Measurements from ENCODE around the gene POLR1B.
"Not testable (repeated sequence)": the region's sequence is repeated elsewhere in the genome, so short reads cannot be mapped to it uniquely, and the experiment has no call there.

POLR1B gene

GRCh38 chr2:112523291-112523777 is 18.9 kb upstream of the POLR1B start:
- H3K4ac ChIP-seq (ENCODE audit: low read length) = no peak overlapping the region
- WGBS, 2 donors (ENCODE audit: extremely low coverage in 2 of 2, insufficient read length in 2 of 2, insufficient replicate concordance in 1 of 2) = no CpG with 5 or more reads among the region's 3 CpGs
- H2AK5ac ChIP-seq (ENCODE audit: low read depth, low read length) = no peak overlapping the region
- no peak overlapping the region for H4K8ac ChIP-seq (ENCODE audit: low read depth, low read length)
- peaks cover 0 to 3% of the 10 kb centered on the region in 2 donors for H3K9me3 ChIP-seq (replicated peaks in 1 of 2; ENCODE audit: control insufficient read depth in 2 of 2, insufficient read depth in 1 of 2, low read depth in 1 of 2, low read length in 2 of 2)
- no peaks in the 10 kb centered on the region for H3K4me1 ChIP-seq (ENCODE audit: control insufficient read depth in 2 of 2, insufficient read depth in 1 of 2, low read depth in 1 of 2, low read length in 2 of 2)
- no peak for DNase-seq (ENCODE audit: low spot score)
- peaks cover 27 to 57% of the 10 kb centered on the region in 2 donors for H3K36me3 ChIP-seq (replicated peaks in 1 of 2; ENCODE audit: control insufficient read depth in 2 of 2, insufficient read depth in 2 of 2, low read length in 2 of 2)
- no peaks in the 10 kb centered on the region for H3K27me3 ChIP-seq (ENCODE audit: control insufficient read depth in 3 of 3, insufficient read depth in 3 of 3, low read depth in 1 of 3, low read length in 3 of 3)
- no peak overlapping the region for H2BK5ac ChIP-seq (ENCODE audit: low read length)
- H3K23ac ChIP-seq (ENCODE audit: low read depth, low read length, poor library complexity) = no peak overlapping the region
- H3K14ac ChIP-seq (ENCODE audit: low read length) = no peak overlapping the region
- no peak overlapping the region for H3K18ac ChIP-seq (ENCODE audit: low read length)
- H2BK12ac ChIP-seq (ENCODE audit: low read length) = no peak overlapping the region
- H3K4me3 ChIP-seq (ENCODE audit: low read length in 2 of 2) = no peak overlapping the region
- H2BK120ac ChIP-seq (ENCODE audit: low read depth, low read length) = no peak overlapping the region
- H3K27ac ChIP-seq (replicated peaks; ENCODE audit: low read length) = no peak overlapping the region
- H2BK15ac ChIP-seq (ENCODE audit: low read length) = no peak overlapping the region
- H4K91ac ChIP-seq (ENCODE audit: low read depth, low read length, poor library complexity) = no peak overlapping the region
- no peak overlapping the region for H3K4me2 ChIP-seq (ENCODE audit: insufficient read depth, low read length, poor library complexity, severe bottlenecking)
- H3K79me1 ChIP-seq (ENCODE audit: low read depth, low read length) = no peaks in the 10 kb centered on the region
- H3K9ac ChIP-seq (ENCODE audit: low read depth, low read length, poor library complexity) = no peak overlapping the region
- H2AFZ ChIP-seq (ENCODE audit: low read length) = no peak overlapping the region

DNA sequence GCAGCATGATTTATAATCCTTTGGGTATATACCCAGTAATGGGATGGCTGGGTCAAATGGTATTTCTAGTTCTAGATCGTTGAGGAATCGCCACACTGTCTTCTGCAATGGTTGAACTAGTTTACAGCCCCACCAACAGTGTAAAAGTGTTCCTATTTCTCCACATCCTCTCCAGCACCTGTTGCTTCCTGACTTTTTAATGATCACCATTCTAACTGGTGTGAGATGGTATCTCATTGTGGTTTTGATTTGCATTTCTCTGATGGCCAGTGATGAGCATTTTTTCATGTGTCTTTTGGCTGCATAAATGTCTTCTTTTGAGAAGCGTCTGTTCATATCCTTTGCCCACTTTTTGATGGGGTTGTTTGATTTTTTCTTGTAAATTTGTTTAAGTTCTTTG is 18.0 kb upstream of the POLR1B start:
- H2AFZ ChIP-seq (ENCODE audit: low read length); H4K8ac ChIP-seq (ENCODE audit: low read depth, low read length); H3K27me3 ChIP-seq (ENCODE audit: control insufficient read depth in 3 of 3, insufficient read depth in 3 of 3, low read depth in 1 of 3, low read length in 3 of 3); H3K14ac ChIP-seq (ENCODE audit: low read length); H4K91ac ChIP-seq (ENCODE audit: low read depth, low read length, poor library complexity); H3K4me2 ChIP-seq (ENCODE audit: insufficient read depth, low read length, poor library complexity, severe bottlenecking); H3K27ac ChIP-seq (replicated peaks; ENCODE audit: low read length); H2BK15ac ChIP-seq (ENCODE audit: low read length); H2BK120ac ChIP-seq (ENCODE audit: low read depth, low read length); DNase-seq (ENCODE audit: low spot score); H2BK5ac ChIP-seq (ENCODE audit: low read length); H3K4me3 ChIP-seq (ENCODE audit: low read length in 2 of 2); H3K4me1 ChIP-seq (ENCODE audit: control insufficient read depth in 2 of 2, insufficient read depth in 1 of 2, low read depth in 1 of 2, low read length in 2 of 2); H3K23ac ChIP-seq (ENCODE audit: low read depth, low read length, poor library complexity); H3K79me1 ChIP-seq (ENCODE audit: low read depth, low read length); H3K9me3 ChIP-seq (replicated peaks in 1 of 2; ENCODE audit: control insufficient read depth in 2 of 2, insufficient read depth in 1 of 2, low read depth in 1 of 2, low read length in 2 of 2); H3K9ac ChIP-seq (ENCODE audit: low read depth, low read length, poor library complexity); H2BK12ac ChIP-seq (ENCODE audit: low read length); H3K18ac ChIP-seq (ENCODE audit: low read length); H2AK5ac ChIP-seq (ENCODE audit: low read depth, low read length); H3K4ac ChIP-seq (ENCODE audit: low read length): not testable (repeated sequence)
- no CpG with 5 or more reads among the region's 3 CpGs for WGBS, 2 donors (ENCODE audit: extremely low coverage in 2 of 2, insufficient read length in 2 of 2, insufficient replicate concordance in 1 of 2)
- peaks cover 34 to 57% of the 10 kb centered on the region in 2 donors for H3K36me3 ChIP-seq (replicated peaks in 1 of 2; ENCODE audit: control insufficient read depth in 2 of 2, insufficient read depth in 2 of 2, low read length in 2 of 2)

DNA sequence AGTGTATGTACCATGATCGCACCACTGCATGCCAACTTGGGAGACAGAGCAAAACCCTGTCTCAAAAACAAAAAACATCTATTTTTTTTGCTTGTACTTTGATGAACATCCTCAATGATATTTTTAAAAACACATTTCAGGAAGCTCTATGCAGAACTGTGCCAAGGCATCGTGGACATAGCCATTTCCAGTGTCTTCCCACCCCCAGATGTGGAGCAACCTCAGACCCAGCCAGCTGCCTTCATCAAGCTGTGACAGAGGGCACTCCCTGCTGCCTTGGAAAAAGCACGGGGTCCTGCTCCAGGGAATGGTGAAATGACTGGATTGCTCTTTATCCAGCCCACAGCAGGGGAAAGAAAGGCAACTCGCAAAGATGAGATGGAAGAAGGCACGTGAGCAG is 13.7 kb upstream of the POLR1B start:
- Histone ChIP-seq H3K9me3 (replicated peaks in 1 of 2; ENCODE audit: control insufficient read depth in 2 of 2, insufficient read depth in 1 of 2, low read depth in 1 of 2, low read length in 2 of 2) (peaks cover 0 to 3% of the 10 kb centered on the region in 2 donors), H2BK5ac (ENCODE audit: low read length) (no peak overlapping the region), H4K91ac (ENCODE audit: low read depth, low read length, poor library complexity) (no peak overlapping the region), H2BK120ac (ENCODE audit: low read depth, low read length) (no peak overlapping the region), H3K9ac (ENCODE audit: low read depth, low read length, poor library complexity) (no peak overlapping the region), H2BK15ac (ENCODE audit: low read length) (no peak overlapping the region), H3K23ac (ENCODE audit: low read depth, low read length, poor library complexity) (no peak overlapping the region), H4K8ac (ENCODE audit: low read depth, low read length) (no peak overlapping the region), H3K4ac (ENCODE audit: low read length) (no peak overlapping the region), H3K4me1 (ENCODE audit: control insufficient read depth in 2 of 2, insufficient read depth in 1 of 2, low read depth in 1 of 2, low read length in 2 of 2) (peaks cover 0 to 2% of the 10 kb centered on the region in 2 donors), H2BK12ac (ENCODE audit: low read length) (no peak overlapping the region), H2AK5ac (ENCODE audit: low read depth, low read length) (no peak overlapping the region), H3K4me2 (ENCODE audit: insufficient read depth, low read length, poor library complexity, severe bottlenecking) (no peak overlapping the region), H3K18ac (ENCODE audit: low read length) (no peak overlapping the region), H3K27me3 (ENCODE audit: control insufficient read depth in 3 of 3, insufficient read depth in 3 of 3, low read depth in 1 of 3, low read length in 3 of 3) (no peaks in the 10 kb centered on the region), H2AFZ (ENCODE audit: low read length) (no peak overlapping the region), H3K27ac (replicated peaks; ENCODE audit: low read length) (no peak overlapping the region), H3K14ac (ENCODE audit: low read length) (no peak overlapping the region), H3K79me1 (ENCODE audit: low read depth, low read length) (no peaks in the 10 kb centered on the region), H3K36me3 (replicated peaks in 1 of 2; ENCODE audit: control insufficient read depth in 2 of 2, insufficient read depth in 2 of 2, low read length in 2 of 2) (peaks cover 16 to 59% of the 10 kb centered on the region in 2 donors), H3K4me3 (ENCODE audit: low read length in 2 of 2) (no peak overlapping the region)
- no CpG with 5 or more reads among the region's 5 CpGs for WGBS, 2 donors (ENCODE audit: extremely low coverage in 2 of 2, insufficient read length in 2 of 2, insufficient replicate concordance in 1 of 2)
- no peak for DNase-seq (ENCODE audit: low spot score)

DNA sequence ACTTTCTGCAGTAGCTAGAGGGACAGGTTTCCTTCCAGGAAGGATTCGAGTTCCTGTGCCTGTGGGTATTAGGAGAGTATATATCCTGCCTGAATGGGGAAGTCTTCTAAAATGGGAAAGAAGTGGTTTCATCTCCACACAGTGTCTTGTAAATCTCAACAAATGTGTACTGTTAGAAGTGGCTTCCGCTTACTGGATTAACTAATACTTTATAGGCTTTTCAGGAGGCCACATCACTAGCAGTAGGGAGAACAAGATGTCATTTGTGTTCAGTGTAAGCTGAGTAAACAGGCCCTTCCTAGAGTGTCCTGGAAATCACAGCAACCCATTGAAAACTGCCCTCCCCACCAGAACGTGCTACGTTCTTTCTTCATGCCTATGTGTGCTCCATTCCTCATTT is 12.5 kb upstream of the POLR1B start:
- no peak overlapping the region for H3K23ac ChIP-seq (ENCODE audit: low read depth, low read length, poor library complexity)
- H2BK12ac ChIP-seq (ENCODE audit: low read length) = no peak overlapping the region
- H2BK120ac ChIP-seq (ENCODE audit: low read depth, low read length) = no peak overlapping the region
- H2AFZ ChIP-seq (ENCODE audit: low read length) = no peak overlapping the region
- H3K4me1 ChIP-seq (ENCODE audit: control insufficient read depth in 2 of 2, insufficient read depth in 1 of 2, low read depth in 1 of 2, low read length in 2 of 2) = peaks cover 0 to 2% of the 10 kb centered on the region in 2 donors
- H2AK5ac ChIP-seq (ENCODE audit: low read depth, low read length) = no peak overlapping the region
- H3K4me3 ChIP-seq (ENCODE audit: low read length in 2 of 2) = no peak overlapping the region
- peaks cover 16 to 58% of the 10 kb centered on the region in 2 donors for H3K36me3 ChIP-seq (replicated peaks in 1 of 2; ENCODE audit: control insufficient read depth in 2 of 2, insufficient read depth in 2 of 2, low read length in 2 of 2)
- no peak overlapping the region for H3K9ac ChIP-seq (ENCODE audit: low read depth, low read length, poor library complexity)
- H3K4me2 ChIP-seq (ENCODE audit: insufficient read depth, low read length, poor library complexity, severe bottlenecking) = no peak overlapping the region
- H3K9me3 ChIP-seq (replicated peaks in 1 of 2; ENCODE audit: control insufficient read depth in 2 of 2, insufficient read depth in 1 of 2, low read depth in 1 of 2, low read length in 2 of 2) = no peaks in the 10 kb centered on the region
- no CpG with 5 or more reads among the region's 4 CpGs for WGBS, 2 donors (ENCODE audit: extremely low coverage in 2 of 2, insufficient read length in 2 of 2, insufficient replicate concordance in 1 of 2)
- H3K14ac ChIP-seq (ENCODE audit: low read length) = no peak overlapping the region
- H4K8ac ChIP-seq (ENCODE audit: low read depth, low read length) = no peak overlapping the region
- no peak overlapping the region for H3K27ac ChIP-seq (replicated peaks; ENCODE audit: low read length)
- H2BK5ac ChIP-seq (ENCODE audit: low read length) = no peak overlapping the region
- H3K79me1 ChIP-seq (ENCODE audit: low read depth, low read length) = no peaks in the 10 kb centered on the region
- no peaks in the 10 kb centered on the region for H3K27me3 ChIP-seq (ENCODE audit: control insufficient read depth in 3 of 3, insufficient read depth in 3 of 3, low read depth in 1 of 3, low read length in 3 of 3)
- no peak overlapping the region for H3K4ac ChIP-seq (ENCODE audit: low read length)
- H4K91ac ChIP-seq (ENCODE audit: low read depth, low read length, poor library complexity) = no peak overlapping the region
- H2BK15ac ChIP-seq (ENCODE audit: low read length) = no peak overlapping the region
- H3K18ac ChIP-seq (ENCODE audit: low read length) = no peak overlapping the region
- no peak for DNase-seq (ENCODE audit: low spot score)
